Testis (tissue), 3 donors: ENCODE measurements around the gene MYO1G. TPM values are rescaled to one million over a fixed set of nuclear protein-coding genes. Genes with fewer than 3 reads are reported as not detected.

ENCODE experiments used
- DNase-seq: peaks from one replicate; pipeline ENCODE4 v3.0.0-alpha.2; 2019
- H3K27ac ChIP-seq, 2 donors: fragments of 200-600 bp; sonication (generic); one replicate each; pipeline ENCODE4 v1.5.1; 2019
- H3K27me3 ChIP-seq: fragments of 200-600 bp; sonication (generic); one replicate; pipeline ENCODE4 v1.5.1; 2019
- H3K36me3 ChIP-seq: fragments of 200-600 bp; sonication (generic); one replicate; pipeline ENCODE4 v1.5.1; 2017; ENCODE audit warnings: low read depth; ENCODE audit errors: missing control alignments
- H3K4me1 ChIP-seq: fragments of 200-600 bp; sonication (generic); one replicate; pipeline ENCODE4 v1.5.1; 2019
- H3K4me3 ChIP-seq, 2 donors: fragments of 200-600 bp; sonication (generic); one replicate each; pipeline ENCODE4 v1.5.1; 2017 to 2019
- H3K9me3 ChIP-seq: fragments of 200-600 bp; sonication (generic); one replicate; pipeline ENCODE4 v1.5.1; 2017
- POLR2A ChIP-seq: fragments of 450-650 bp; IDR thresholded peaks from one replicate; pipeline ENCODE4 v1.6.1; 2017; ENCODE audit warnings: antibody characterized with exemption, mild to moderate bottlenecking, moderate library complexity
- WGBS, 2 donors: methylation state at CpG; one replicate each; pipeline ENCODE4 v1.1.5; 2018; 5-methylcytosine and 5-hydroxymethylcytosine counted together
- intact Hi-C: fragments of 100-400 bp; cut with DNase I; formaldehyde crosslinking; loops from one replicate; pipeline ENCODE4 v1.15.1; 2023; ENCODE audit warnings: low total_unique reads
- polyA plus RNA-seq: library from polyadenylated mRNA; stranded (reverse); fragments of 350-450 nt; fragmentation: Illumina TruSeq; extraction: RNeasy Lipid Tissue Mini Kit (QIAGEN cat#74804); gene quantifications from one replicate; pipeline ENCODE4 v1.2.3, GENCODE V29; 2014; ENCODE audit warnings: low read depth, low replicate concordance; ENCODE audit not compliant: insufficient read depth
- total RNA-seq, 2 donors: library from RNA; depleted of rRNA; stranded (reverse); fragments of >200 nt; gene quantifications; one replicate each; pipeline ENCODE4 v1.2.3, GENCODE V29; 2016
- TF ChIP-seq, protein P1 (sequence below), 3 experiments: fragments of 450-650 bp in 2 of 3; fragments of 200-600 bp in 1 of 3; sonication (generic) in 1 of 3; IDR thresholded peaks; one replicate each; pipeline ENCODE4 v1.5.1; 2016 to 2019; ENCODE audit warnings: antibody characterized with exemption in 3 of 3, mild to moderate bottlenecking in 2 of 3, moderate library complexity in 1 of 3

MYO1G gene
- total and polyA plus RNA-seq, 3 donors from 2014 or later = 0.63 to 2.5 (median 1.7) TPM

DNA sequence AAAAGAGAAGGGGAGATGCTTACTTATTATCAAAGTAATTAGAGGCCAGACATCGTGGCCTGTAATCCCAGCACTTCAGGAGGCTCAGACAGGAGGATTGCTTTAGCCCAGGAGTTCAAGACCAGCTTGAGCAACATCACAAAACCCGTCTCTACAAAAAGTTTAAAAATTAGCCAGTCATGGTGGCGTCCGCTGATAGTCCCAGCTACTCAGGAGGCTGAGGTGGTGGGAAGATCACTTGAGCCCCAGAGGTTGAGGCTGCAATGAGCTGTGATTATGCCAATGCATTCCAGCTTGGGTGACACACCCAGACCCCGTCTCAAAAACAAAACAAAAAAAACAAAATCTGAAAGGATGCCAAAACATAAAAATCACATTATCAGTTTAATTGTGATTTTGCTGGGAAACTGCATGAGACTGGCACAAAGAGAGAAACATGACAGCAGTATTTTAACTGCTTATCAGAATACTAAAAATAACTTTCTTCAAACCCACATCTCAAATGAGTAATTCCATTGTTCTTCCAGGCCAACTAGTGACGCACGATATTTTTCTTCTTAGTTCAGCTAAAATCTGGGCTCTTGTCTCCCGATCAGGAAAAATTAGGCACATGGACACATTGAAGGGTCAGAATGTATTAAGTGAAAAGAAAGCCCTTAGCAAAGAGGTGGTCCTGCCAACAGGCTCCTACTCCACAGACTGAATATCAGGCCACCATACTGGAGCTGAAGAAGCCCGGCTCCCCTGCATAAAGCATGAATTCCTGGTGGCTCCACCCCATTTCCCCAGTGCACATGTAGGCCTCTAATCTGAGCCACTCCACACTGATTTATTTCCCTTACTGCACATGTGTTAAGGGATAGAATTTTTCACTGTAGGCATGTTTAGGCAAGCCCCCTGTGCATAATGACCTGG is 11.6 kb upstream of the MYO1G start:
- peak; percentile 78 for DNase-seq
- WGBS, 2 donors = 65 to 69% methylated on average over 9 of the region's 9 CpGs
- Histone ChIP-seq H3K9me3 (no peaks in the 10 kb centered on the region), H3K27ac (peak overlapping the region; percentile 79 to 85), H3K27me3 (no peaks in the 10 kb centered on the region), H3K4me1 (peaks cover 34% of the 10 kb centered on the region), H3K4me3 (no peak overlapping the region), H3K36me3 (no peaks in the 10 kb centered on the region)
- intact Hi-C loops = no loop called here
- TF ChIP-seq, protein P1, sequence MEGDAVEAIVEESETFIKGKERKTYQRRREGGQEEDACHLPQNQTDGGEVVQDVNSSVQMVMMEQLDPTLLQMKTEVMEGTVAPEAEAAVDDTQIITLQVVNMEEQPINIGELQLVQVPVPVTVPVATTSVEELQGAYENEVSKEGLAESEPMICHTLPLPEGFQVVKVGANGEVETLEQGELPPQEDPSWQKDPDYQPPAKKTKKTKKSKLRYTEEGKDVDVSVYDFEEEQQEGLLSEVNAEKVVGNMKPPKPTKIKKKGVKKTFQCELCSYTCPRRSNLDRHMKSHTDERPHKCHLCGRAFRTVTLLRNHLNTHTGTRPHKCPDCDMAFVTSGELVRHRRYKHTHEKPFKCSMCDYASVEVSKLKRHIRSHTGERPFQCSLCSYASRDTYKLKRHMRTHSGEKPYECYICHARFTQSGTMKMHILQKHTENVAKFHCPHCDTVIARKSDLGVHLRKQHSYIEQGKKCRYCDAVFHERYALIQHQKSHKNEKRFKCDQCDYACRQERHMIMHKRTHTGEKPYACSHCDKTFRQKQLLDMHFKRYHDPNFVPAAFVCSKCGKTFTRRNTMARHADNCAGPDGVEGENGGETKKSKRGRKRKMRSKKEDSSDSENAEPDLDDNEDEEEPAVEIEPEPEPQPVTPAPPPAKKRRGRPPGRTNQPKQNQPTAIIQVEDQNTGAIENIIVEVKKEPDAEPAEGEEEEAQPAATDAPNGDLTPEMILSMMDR (IDR thresholded peaks at IDR 0.05) = no peak
- TF ChIP-seq POLR2A = no peak

- no peak for DNase-seq
- Histone ChIP-seq H3K9me3 (no peaks in the 10 kb centered on the region), H3K4me3 (no peak overlapping the region), H3K4me1 (peaks cover 42% of the 10 kb centered on the region), H3K36me3 (no peaks in the 10 kb centered on the region), H3K27ac (peak overlapping the region; percentile 79 to 85), H3K27me3 (no peaks in the 10 kb centered on the region)
- TF ChIP-seq, protein P1 (IDR thresholded peaks at IDR 0.05) = no peak
- TF ChIP-seq POLR2A = no peak
- intact Hi-C loops = loop anchor here (10.0 kb wide), 1 partner anchor 116 kb away; no protein-coding TSS in a partner anchor
- 89 to 94% methylated on average over 3 of the region's 3 CpGs for WGBS, 2 donors
Observed at GRCh38 chr7:44989132-44989531, 10.3 kb upstream of the MYO1G start.

DNA sequence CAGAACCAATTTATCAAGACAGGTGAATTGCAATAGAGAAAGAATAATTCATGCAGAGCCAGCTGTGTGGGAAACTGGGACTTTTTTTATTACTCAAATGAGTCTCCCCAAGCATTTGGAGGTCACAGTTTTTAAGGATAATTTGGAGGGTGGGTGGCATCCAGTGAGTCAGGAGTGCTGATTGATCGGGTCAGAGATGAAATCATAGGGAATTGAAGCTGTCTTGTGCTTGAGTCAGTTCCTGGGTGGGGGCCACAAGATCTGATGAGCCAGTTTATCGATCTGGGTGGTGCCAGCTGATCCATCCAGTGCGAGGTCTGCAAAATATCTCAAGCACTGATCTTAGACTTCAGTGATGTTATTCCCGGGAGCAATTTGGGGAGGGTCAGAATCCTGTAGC is 9.9 kb upstream of the MYO1G start:
- peak overlapping the region; percentile 79 to 85 for H3K27ac ChIP-seq
- no peaks in the 10 kb centered on the region for H3K36me3 ChIP-seq
- H3K4me1 ChIP-seq = peaks cover 42% of the 10 kb centered on the region
- DNase-seq = no peak
- no peak overlapping the region for H3K4me3 ChIP-seq
- intact Hi-C loops = loop anchor here (10.0 kb wide), 1 partner anchor 116 kb away; no protein-coding TSS in a partner anchor
- H3K9me3 ChIP-seq = no peaks in the 10 kb centered on the region
- no peak for TF ChIP-seq POLR2A
- TF ChIP-seq, protein P1 (IDR thresholded peaks at IDR 0.05) = no peak
- H3K27me3 ChIP-seq = no peaks in the 10 kb centered on the region
- 80 to 81% methylated on average over 4 of the region's 4 CpGs for WGBS, 2 donors

DNA sequence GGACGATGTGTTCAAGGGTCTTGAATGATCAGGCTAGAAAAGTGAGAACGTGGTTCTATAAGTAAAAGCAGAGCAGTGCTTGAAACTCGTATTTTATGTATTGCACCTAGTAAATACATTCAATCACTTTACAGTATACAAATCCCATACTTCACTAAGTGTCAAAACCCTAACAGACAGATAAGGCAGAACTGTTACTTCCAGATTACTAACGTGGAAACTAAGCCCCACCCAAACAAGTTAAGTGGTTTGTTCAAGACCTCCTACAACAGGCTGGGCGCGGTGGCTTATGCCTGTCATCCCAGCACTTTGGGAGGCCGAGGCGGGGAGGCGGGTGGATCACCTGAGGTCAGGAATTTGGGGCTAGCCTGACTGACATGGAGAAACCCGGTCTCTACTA is 9.2 kb upstream of the MYO1G start:
- Histone ChIP-seq H3K4me1 (peaks cover 42% of the 10 kb centered on the region), H3K36me3 (no peaks in the 10 kb centered on the region), H3K27ac (peak overlapping the region in 1 of 2 donors; percentile 79), H3K4me3 (no peak overlapping the region), H3K9me3 (no peaks in the 10 kb centered on the region), H3K27me3 (no peaks in the 10 kb centered on the region)
- WGBS, 2 donors = 74 to 84% methylated on average over 8 to 10 of the region's 10 CpGs
- intact Hi-C loops = loop anchor here (10.0 kb wide), 1 partner anchor 117 kb away; no protein-coding TSS in a partner anchor
- no peak for TF ChIP-seq POLR2A
- TF ChIP-seq, protein P1 (IDR thresholded peaks at IDR 0.05) = no peak
- no peak for DNase-seq
